PC-3 (cell line): ENCODE measurements around the gene GALNT14.

Experiments used
- CTCF ChIP-seq: fragments of 300-600 bp; sonication (generic); conservative IDR thresholded peaks from 2 replicates; pipeline ENCODE4 v1.5.1; 2017; ENCODE audit warnings: antibody characterized with exemption, low read depth, mild to moderate bottlenecking, low read length
- EZH2 ChIP-seq: fragments of 300-600 bp; sonication (generic); IDR thresholded peaks from one replicate; pipeline ENCODE4 v1.6.1; 2017; ENCODE audit warnings: antibody characterized with exemption, mild to moderate bottlenecking, low read length; ENCODE audit not compliant: unreplicated experiment
- EZH2phosphoT487 ChIP-seq: fragments of 300-600 bp; sonication (generic); IDR thresholded peaks from 2 replicates; pipeline ENCODE4 v1.6.1; 2018; ENCODE audit warnings: mild to moderate bottlenecking, antibody characterized with exemption, low read length, borderline replicate concordance

- TF ChIP-seq CTCF (no peak), EZH2 (no peak), EZH2phosphoT487 (no peak)
These were observed 28.5 kb downstream of the GALNT14 start for GRCh38 chr2:31109633-31110192.
